Hepatocyte (in vitro differentiated cells): ENCODE measurements around the gene UBE2J2. TPM values are rescaled to one million over a fixed set of nuclear protein-coding genes. Genes with fewer than 3 reads are reported as not detected.
A peak's percentile ranks its signal among the peaks of the same experiment; 100 is the strongest.

ENCODE experiments used
- DNase-seq: peaks from one replicate; pipeline ENCODE4 v3.0.0-alpha.2; 2016; ENCODE audit warnings: low spot score
- H2AFZ ChIP-seq: fragments of 200-600 bp; sonication (generic); 2 replicates; pipeline ENCODE4 v1.6.0; 2016; ENCODE audit warnings: antibody characterized with exemption, mild to moderate bottlenecking
- H3K27ac ChIP-seq: fragments of 200-600 bp; sonication (generic); 2 replicates; pipeline ENCODE4 v1.5.1; 2016; ENCODE audit warnings: mild to moderate bottlenecking
- H3K27me3 ChIP-seq: fragments of 200-600 bp; sonication (generic); 2 replicates; pipeline ENCODE4 v1.6.1; 2016
- H3K36me3 ChIP-seq: fragments of 200-600 bp; sonication (generic); replicated peaks from 2 replicates; pipeline ENCODE4 v1.5.1; 2016; ENCODE audit warnings: low read depth; ENCODE audit not compliant: insufficient read depth
- H3K4me1 ChIP-seq: fragments of 200-600 bp; sonication (generic); 2 replicates; pipeline ENCODE4 v1.5.1; 2016; ENCODE audit warnings: mild to moderate bottlenecking, moderate library complexity; ENCODE audit not compliant: insufficient read depth
- H3K4me2 ChIP-seq: fragments of 200-600 bp; sonication (generic); 2 replicates; pipeline ENCODE4 v1.6.0; 2016
- H3K4me3 ChIP-seq: fragments of 200-600 bp; sonication (generic); 2 replicates; pipeline ENCODE4 v1.5.1; 2016; ENCODE audit warnings: mild to moderate bottlenecking
- H3K79me2 ChIP-seq: fragments of 200-600 bp; sonication (generic); 2 replicates; pipeline ENCODE4 v1.6.0; 2017; ENCODE audit warnings: mild to moderate bottlenecking
- H3K9me2 ChIP-seq: fragments of 200-600 bp; sonication (generic); replicated peaks from 2 replicates; pipeline ENCODE4 v1.6.0; 2017; ENCODE audit warnings: mild to moderate bottlenecking; ENCODE audit not compliant: insufficient read depth
- H3K9me3 ChIP-seq: fragments of 200-600 bp; sonication (generic); 2 replicates; pipeline ENCODE4 v1.5.1; 2016; ENCODE audit warnings: low read depth, mild to moderate bottlenecking
- H4K20me1 ChIP-seq: fragments of 200-600 bp; sonication (generic); 2 replicates; pipeline ENCODE4 v1.6.0; 2016; ENCODE audit warnings: mild to moderate bottlenecking; ENCODE audit not compliant: insufficient read depth, poor library complexity, severe bottlenecking
- EZH2 ChIP-seq: fragments of 200-600 bp; sonication (generic); IDR thresholded peaks from 2 replicates; pipeline ENCODE4 v1.6.1; 2016; ENCODE audit warnings: antibody characterized with exemption, mild to moderate bottlenecking, borderline replicate concordance
- EZH2phosphoT487 ChIP-seq: fragments of 200-600 bp; sonication (generic); IDR thresholded peaks from one replicate; pipeline ENCODE4 v1.6.1; 2018; ENCODE audit warnings: antibody characterized with exemption, mild to moderate bottlenecking, low read depth, moderate library complexity; ENCODE audit not compliant: unreplicated experiment, severe bottlenecking
- WGBS: methylation state at CpG from one replicate; pipeline ENCODE4 v1.1.6; 2016; ENCODE audit warnings: low lambda C conversion rate; ENCODE audit errors: missing lambda C conversion rate; 5-methylcytosine and 5-hydroxymethylcytosine counted together
- polyA plus RNA-seq: library from polyadenylated mRNA; unstranded; fragments of >200 nt; fragmentation: Nextera tagmentation; extraction: Ambion mirVana; gene quantifications from 2 replicates; pipeline ENCODE4 v1.2.1, GENCODE V29; 2016
- total RNA-seq: library from RNA; depleted of rRNA; stranded (reverse); fragments of >200 nt; gene quantifications from 2 replicates; pipeline ENCODE4 v1.2.3, GENCODE V29; 2014
- TF ChIP-seq, protein P1 (sequence below): fragments of 200-600 bp; sonication (generic); IDR thresholded peaks from 2 replicates; pipeline ENCODE4 v1.5.1; 2016; ENCODE audit warnings: antibody characterized with exemption, mild to moderate bottlenecking; ENCODE audit not compliant: poor library complexity

UBE2J2 gene
- total and polyA plus RNA-seq, 2 experiments from 2014 or later: 31.7 to 66.7 TPM

- TF ChIP-seq, protein P1, sequence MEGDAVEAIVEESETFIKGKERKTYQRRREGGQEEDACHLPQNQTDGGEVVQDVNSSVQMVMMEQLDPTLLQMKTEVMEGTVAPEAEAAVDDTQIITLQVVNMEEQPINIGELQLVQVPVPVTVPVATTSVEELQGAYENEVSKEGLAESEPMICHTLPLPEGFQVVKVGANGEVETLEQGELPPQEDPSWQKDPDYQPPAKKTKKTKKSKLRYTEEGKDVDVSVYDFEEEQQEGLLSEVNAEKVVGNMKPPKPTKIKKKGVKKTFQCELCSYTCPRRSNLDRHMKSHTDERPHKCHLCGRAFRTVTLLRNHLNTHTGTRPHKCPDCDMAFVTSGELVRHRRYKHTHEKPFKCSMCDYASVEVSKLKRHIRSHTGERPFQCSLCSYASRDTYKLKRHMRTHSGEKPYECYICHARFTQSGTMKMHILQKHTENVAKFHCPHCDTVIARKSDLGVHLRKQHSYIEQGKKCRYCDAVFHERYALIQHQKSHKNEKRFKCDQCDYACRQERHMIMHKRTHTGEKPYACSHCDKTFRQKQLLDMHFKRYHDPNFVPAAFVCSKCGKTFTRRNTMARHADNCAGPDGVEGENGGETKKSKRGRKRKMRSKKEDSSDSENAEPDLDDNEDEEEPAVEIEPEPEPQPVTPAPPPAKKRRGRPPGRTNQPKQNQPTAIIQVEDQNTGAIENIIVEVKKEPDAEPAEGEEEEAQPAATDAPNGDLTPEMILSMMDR: no peak
- TF ChIP-seq EZH2 (no peak), EZH2phosphoT487 (no peak)
- DNase-seq: no peak
- Histone ChIP-seq H3K4me1 (peaks cover 22% of the 10 kb centered on the region), H3K4me2 (peak overlapping the region; percentile 100), H2AFZ (no peak overlapping the region), H3K36me3 (no peaks in the 10 kb centered on the region), H3K9me2 (no peaks in the 10 kb centered on the region), H3K79me2 (peaks cover 69% of the 10 kb centered on the region), H3K9me3 (no peaks in the 10 kb centered on the region), H3K4me3 (no peak overlapping the region), H4K20me1 (peaks cover 59% of the 10 kb centered on the region), H3K27ac (no peak overlapping the region), H3K27me3 (no peaks in the 10 kb centered on the region)
- 92% methylated on average over 7 of the region's 7 CpGs for WGBS
These were observed 2.8 kb downstream of the UBE2J2 start for GRCh38 chr1:1270813-1271212.

GRCh38 chr1:1268284-1268682 is 5.4 kb downstream of the UBE2J2 start:
- Histone ChIP-seq H3K9me2 (no peaks in the 10 kb centered on the region), H3K27me3 (no peaks in the 10 kb centered on the region), H3K27ac (no peak overlapping the region), H2AFZ (no peak overlapping the region), H3K9me3 (no peaks in the 10 kb centered on the region), H3K79me2 (peaks cover 86% of the 10 kb centered on the region), H3K4me3 (no peak overlapping the region), H4K20me1 (peaks cover 73% of the 10 kb centered on the region), H3K4me2 (no peak overlapping the region), H3K4me1 (peaks cover 22% of the 10 kb centered on the region), H3K36me3 (no peaks in the 10 kb centered on the region)
- WGBS: 98% methylated on average over 13 of the region's 13 CpGs
- TF ChIP-seq, protein P1: no peak
- no peak for TF ChIP-seq EZH2
- no peak for TF ChIP-seq EZH2phosphoT487
- no peak for DNase-seq

GRCh38 chr1:1267488-1268283 is 6.0 kb downstream of the UBE2J2 start:
- no peak for TF ChIP-seq EZH2
- TF ChIP-seq EZH2phosphoT487: no peak
- TF ChIP-seq, protein P1: no peak

More at GRCh38 chr1:1267488-1268283, 6.0 kb downstream of the UBE2J2 start:
- 96% methylated on average over 39 of the region's 39 CpGs for WGBS
- Histone ChIP-seq H4K20me1 (peaks cover 68% of the 10 kb centered on the region), H3K79me2 (peaks cover 80% of the 10 kb centered on the region), H3K27ac (no peak overlapping the region), H3K4me2 (no peak overlapping the region), H2AFZ (no peak overlapping the region), H3K27me3 (no peaks in the 10 kb centered on the region), H3K4me1 (peaks cover 21% of the 10 kb centered on the region), H3K36me3 (no peaks in the 10 kb centered on the region), H3K9me3 (no peaks in the 10 kb centered on the region), H3K9me2 (no peaks in the 10 kb centered on the region), H3K4me3 (no peak overlapping the region)
- no peak for DNase-seq
